Ectodermal cell (in vitro differentiated cells): ENCODE data around the gene CD36.

Source experiments
- H3K27ac ChIP-seq: 2 replicates; pipeline ENCODE4 v1.7.0; 2013; ENCODE audit warnings: mild to moderate bottlenecking, low read depth, low read length; ENCODE audit not compliant: insufficient read depth, poor library complexity, severe bottlenecking
- H3K27me3 ChIP-seq: 2 replicates; pipeline ENCODE4 v1.7.0; 2013; ENCODE audit warnings: mild to moderate bottlenecking, low read length; ENCODE audit not compliant: insufficient read depth, control insufficient read depth, poor library complexity, severe bottlenecking
- H3K36me3 ChIP-seq: one replicate; pipeline ENCODE4 v1.7.0; 2013; ENCODE audit warnings: low read length; ENCODE audit not compliant: control insufficient read depth, insufficient read depth
- H3K4me1 ChIP-seq: one replicate; pipeline ENCODE4 v1.7.0; 2013; ENCODE audit warnings: low read length; ENCODE audit not compliant: control insufficient read depth, insufficient read depth
- H3K4me3 ChIP-seq: 2 replicates; pipeline ENCODE4 v1.7.0; 2013; ENCODE audit warnings: low read depth, low read length, control low read depth; ENCODE audit not compliant: insufficient read depth
- H3K9me3 ChIP-seq: 2 replicates; pipeline ENCODE4 v1.7.0; 2013; ENCODE audit warnings: mild to moderate bottlenecking, low read length, moderate library complexity; ENCODE audit not compliant: control insufficient read depth
- WGBS, 2 experiments: methylation state at CpG; one replicate each; pipeline ENCODE4 v1.1.7; 2013; ENCODE audit warnings: missing lambda C conversion rate in 2 of 2; 5-methylcytosine and 5-hydroxymethylcytosine counted together

CD36 gene

DNA sequence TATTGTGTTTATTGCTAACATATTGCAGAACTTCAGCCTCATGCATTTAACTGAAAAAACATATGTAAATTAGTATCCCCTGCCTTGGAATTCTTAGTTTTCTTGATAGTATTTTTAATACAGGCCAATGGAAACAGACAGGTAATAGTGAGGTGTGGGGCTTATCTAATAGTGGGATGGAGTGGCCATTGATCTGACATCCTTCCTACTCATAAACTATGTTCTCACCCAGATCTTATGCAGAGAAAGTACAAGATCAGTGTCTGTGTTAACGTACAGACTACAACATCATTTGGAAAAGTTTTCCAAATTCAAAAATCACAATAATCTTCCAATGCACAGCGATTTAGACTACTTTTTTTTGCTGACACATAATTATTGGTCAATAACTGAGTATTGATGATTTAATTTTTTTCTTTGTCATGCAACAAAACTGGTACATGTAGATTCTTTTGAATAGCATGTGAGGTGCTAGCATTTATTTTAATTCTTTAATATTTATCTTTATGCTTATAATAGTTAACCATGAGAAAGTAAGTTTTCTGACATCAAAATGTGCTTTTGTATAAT is 9.7 kb downstream of the CD36 start:
- Histone ChIP-seq H3K27me3 (no peaks in the 10 kb centered on the region), H3K4me3 (no peak overlapping the region), H3K36me3 (no peaks in the 10 kb centered on the region), H3K9me3 (no peaks in the 10 kb centered on the region), H3K27ac (no peak overlapping the region), H3K4me1 (no peaks in the 10 kb centered on the region)
- WGBS, 2 experiments: 83 to 95% methylated on average over 1 to 2 of the region's 2 CpGs

DNA sequence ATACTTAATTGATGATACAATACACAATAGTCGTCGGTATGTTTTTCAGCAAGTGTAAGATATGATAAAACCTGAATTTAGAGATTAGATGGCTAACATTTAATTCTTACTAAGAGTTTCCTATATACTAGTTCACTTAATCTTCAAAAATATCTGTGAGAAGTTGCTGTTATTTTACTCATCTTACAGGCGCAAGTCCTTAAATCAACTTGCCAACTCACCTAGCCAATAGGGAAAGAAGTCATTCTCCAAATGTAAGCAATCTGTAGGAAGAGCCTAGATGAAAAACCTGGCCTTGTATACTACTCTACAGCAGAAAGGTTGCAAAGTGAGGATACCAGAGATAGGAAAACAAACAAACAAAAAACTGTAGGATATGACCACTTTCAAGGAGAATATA is 10.6 kb downstream of the CD36 start:
- H3K36me3 ChIP-seq: no peaks in the 10 kb centered on the region
- 100% methylated on average over 3 of the region's 3 CpGs; no CpG with 5 or more reads in 1 of the 2 experiments for WGBS, 2 experiments
- no peaks in the 10 kb centered on the region for H3K27me3 ChIP-seq
- no peak overlapping the region for H3K4me3 ChIP-seq
- H3K27ac ChIP-seq: no peak overlapping the region
- H3K9me3 ChIP-seq: no peaks in the 10 kb centered on the region
- no peaks in the 10 kb centered on the region for H3K4me1 ChIP-seq

DNA sequence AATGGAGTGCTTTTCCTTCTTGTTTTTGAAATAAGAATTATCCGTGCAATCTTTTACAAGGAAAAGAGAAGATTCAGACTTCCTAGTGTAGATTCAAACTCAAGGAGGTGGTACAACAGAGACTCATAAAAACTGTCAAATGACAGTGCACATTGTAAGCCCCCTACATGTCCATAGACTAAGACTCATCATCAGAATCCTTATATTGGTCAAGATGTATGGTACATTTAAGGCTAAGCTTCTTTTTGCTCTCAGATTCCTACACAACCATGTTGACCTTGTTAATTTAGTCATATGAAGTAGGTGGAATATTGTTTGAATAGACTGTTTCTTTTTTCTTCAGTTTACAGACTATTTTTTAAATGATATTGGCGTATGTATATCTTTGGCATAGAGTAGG is 11.6 kb downstream of the CD36 start:
- 96 to 100% methylated on average over 2 of the region's 2 CpGs for WGBS, 2 experiments
- Histone ChIP-seq H3K9me3 (no peaks in the 10 kb centered on the region), H3K27ac (no peak overlapping the region), H3K27me3 (no peaks in the 10 kb centered on the region), H3K4me3 (no peak overlapping the region), H3K36me3 (no peaks in the 10 kb centered on the region), H3K4me1 (no peaks in the 10 kb centered on the region)

DNA sequence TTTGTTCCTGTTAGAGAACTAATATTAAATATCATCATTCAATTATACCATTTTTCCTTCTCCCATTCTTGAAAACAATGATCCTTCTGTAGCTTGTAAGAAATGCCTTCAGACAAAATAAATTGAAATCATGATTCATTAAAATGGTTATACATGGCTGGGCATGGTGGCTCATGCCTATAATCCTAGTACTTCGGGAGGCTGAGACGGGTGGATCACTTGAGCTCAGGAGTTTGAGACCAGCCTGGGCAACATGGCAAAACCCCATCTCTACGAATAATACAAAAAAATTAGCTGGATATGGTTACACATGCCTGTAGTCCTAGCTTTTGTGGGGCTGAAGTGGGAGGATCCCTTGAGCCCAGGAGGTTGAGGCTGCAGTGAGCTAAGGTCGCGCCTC is 13.0 kb downstream of the CD36 start:
- H3K27me3 ChIP-seq: no peaks in the 10 kb centered on the region
- no peaks in the 10 kb centered on the region for H3K4me1 ChIP-seq
- WGBS, 2 experiments: 93 to 94% methylated on average over 5 of the region's 5 CpGs
- H3K27ac ChIP-seq: no peak overlapping the region
- H3K4me3 ChIP-seq: no peak overlapping the region
- no peaks in the 10 kb centered on the region for H3K9me3 ChIP-seq
- H3K36me3 ChIP-seq: no peaks in the 10 kb centered on the region

- Histone ChIP-seq H3K4me3 (no peak overlapping the region), H3K9me3 (no peaks in the 10 kb centered on the region), H3K27me3 (no peaks in the 10 kb centered on the region), H3K27ac (no peak overlapping the region), H3K4me1 (no peaks in the 10 kb centered on the region), H3K36me3 (no peaks in the 10 kb centered on the region)
- 100% methylated on average over 1 of the region's 1 CpG for WGBS, 2 experiments
Measured at GRCh38 chr7:80653244-80653643, 14.8 kb downstream of the CD36 start.

DNA sequence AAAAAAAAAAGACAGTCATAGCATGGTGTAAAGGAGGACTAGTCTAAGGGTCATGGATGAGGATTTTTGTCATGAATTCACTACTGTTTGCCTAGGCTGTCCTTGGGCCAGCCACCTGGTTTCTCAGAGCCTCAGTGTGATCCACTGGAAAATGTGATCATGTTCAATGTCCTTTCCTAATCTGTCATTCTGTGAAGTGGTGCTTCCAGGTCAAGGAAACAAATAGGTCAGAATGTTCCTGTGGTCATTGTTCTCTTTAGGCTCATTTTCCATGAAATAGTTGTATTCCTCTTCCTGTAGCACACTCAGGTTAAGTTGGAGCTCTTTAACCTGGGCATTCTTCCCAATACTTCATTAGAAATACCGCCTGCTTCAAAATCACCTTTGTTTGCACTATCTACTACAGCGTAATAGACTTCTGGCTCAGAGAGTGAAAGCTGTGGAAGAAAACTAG is 16.5 kb downstream of the CD36 start:
- no peaks in the 10 kb centered on the region for H3K27me3 ChIP-seq
- no peaks in the 10 kb centered on the region for H3K36me3 ChIP-seq
- no peak overlapping the region for H3K27ac ChIP-seq
- no peak overlapping the region for H3K4me3 ChIP-seq
- H3K9me3 ChIP-seq: no peaks in the 10 kb centered on the region
- WGBS, 2 experiments: 100% methylated on average over 1 to 2 of the region's 2 CpGs
- H3K4me1 ChIP-seq: no peaks in the 10 kb centered on the region

GRCh38 chr7:80656029-80656428 is 17.6 kb downstream of the CD36 start:
- Histone ChIP-seq H3K27me3 (no peaks in the 10 kb centered on the region), H3K4me1 (no peaks in the 10 kb centered on the region), H3K4me3 (no peak overlapping the region), H3K36me3 (no peaks in the 10 kb centered on the region), H3K27ac (no peak overlapping the region), H3K9me3 (no peaks in the 10 kb centered on the region)
- 95 to 97% methylated on average over 4 of the region's 4 CpGs for WGBS, 2 experiments

DNA sequence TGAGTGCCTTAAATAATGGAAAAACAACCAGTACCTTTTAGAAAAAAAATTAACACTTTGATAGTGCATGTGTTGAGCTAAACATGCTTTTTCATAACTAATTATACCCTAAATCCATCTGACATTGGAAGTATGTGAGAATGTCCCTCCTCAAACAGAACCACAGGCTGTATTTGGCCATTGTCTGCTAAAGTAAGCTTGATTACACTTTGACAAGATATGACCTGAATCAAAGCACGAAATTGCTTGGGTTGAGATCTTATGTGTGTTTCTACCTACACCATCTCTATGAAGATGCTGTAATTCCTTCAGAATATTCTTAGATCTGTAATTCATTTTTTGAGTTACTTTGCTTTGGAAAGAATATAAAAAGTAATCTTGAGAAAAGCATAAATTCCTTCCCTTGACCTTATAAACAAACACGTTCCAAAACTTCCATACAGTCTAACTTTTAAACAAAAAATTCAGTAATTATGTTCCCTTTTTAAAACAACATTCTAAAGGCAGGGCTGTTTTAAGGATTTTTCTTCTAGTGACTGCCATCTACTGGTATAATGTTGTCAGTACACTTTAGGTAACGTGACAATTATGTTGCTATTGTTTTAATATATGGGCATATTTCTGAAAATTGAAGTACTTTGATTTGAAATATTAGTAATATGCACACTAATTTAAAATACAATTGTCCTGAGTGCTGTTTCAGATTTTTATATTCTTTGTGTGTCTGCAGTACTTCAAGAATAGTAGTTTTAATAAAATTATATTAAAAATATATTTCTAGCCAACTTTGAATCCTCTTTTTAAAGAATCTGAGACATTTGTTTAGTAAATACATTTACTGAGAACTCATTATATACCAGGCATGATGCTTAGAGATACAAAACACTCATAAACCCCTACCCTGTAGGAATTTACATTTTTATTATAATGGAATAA is 20.9 kb downstream of the CD36 start:
- Histone ChIP-seq H3K27me3 (no peaks in the 10 kb centered on the region), H3K27ac (no peak overlapping the region), H3K36me3 (no peaks in the 10 kb centered on the region), H3K9me3 (no peaks in the 10 kb centered on the region), H3K4me1 (no peaks in the 10 kb centered on the region), H3K4me3 (no peak overlapping the region)
- WGBS, 2 experiments: 22 to 34% methylated on average over 1 to 3 of the region's 3 CpGs

DNA sequence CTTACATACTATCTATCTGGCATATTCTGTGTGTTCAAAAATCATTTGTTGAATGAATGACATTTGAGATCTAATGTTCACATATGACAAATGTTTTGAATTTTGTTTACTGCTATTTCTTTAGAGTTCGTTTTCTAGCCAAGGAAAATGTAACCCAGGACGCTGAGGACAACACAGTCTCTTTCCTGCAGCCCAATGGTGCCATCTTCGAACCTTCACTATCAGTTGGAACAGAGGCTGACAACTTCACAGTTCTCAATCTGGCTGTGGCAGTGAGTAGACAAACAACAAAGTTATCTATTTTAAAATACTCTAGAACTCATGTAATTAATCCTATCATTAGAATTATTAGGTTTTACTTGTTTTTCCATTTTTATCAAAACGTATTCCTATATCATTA is 22.5 kb downstream of the CD36 start:
- no peaks in the 10 kb centered on the region for H3K36me3 ChIP-seq
- no peaks in the 10 kb centered on the region for H3K4me1 ChIP-seq
- H3K9me3 ChIP-seq: no peaks in the 10 kb centered on the region
- H3K27ac ChIP-seq: no peak overlapping the region
- H3K27me3 ChIP-seq: no peaks in the 10 kb centered on the region
- H3K4me3 ChIP-seq: no peak overlapping the region
- WGBS, 2 experiments: 89 to 93% methylated on average over 3 of the region's 4 CpGs

GRCh38 chr7:80661729-80662128 is 23.3 kb downstream of the CD36 start:
- no peak overlapping the region for H3K27ac ChIP-seq
- H3K36me3 ChIP-seq: no peaks in the 10 kb centered on the region
- H3K4me1 ChIP-seq: no peaks in the 10 kb centered on the region
- no peak overlapping the region for H3K4me3 ChIP-seq
- 91 to 94% methylated on average over 7 of the region's 7 CpGs for WGBS, 2 experiments
- H3K9me3 ChIP-seq: no peaks in the 10 kb centered on the region
- no peaks in the 10 kb centered on the region for H3K27me3 ChIP-seq
